PC-3 (cell line): ENCODE measurements around the gene CFAP299. TPM values are rescaled to one million over a fixed set of nuclear protein-coding genes. Genes with fewer than 3 reads are reported as not detected.
"Not testable (repeated sequence)": the region's sequence is repeated elsewhere in the genome, so short reads cannot be mapped to it uniquely, and the experiment has no call there.

Source experiments
- ATAC-seq: fragments of 200-7000 bp; cut with Tn5 transposase; 2 replicates; pipeline ENCODE4 v1.9.1; 2020; ENCODE audit warnings: mild to moderate bottlenecking, moderate library complexity
- BruUV-seq: library from RNA; stranded (reverse); fragments of 400-500 nt; replicated peaks from 2 replicates; lab custom pipeline; 2021; lab: Mats Ljungman, UMichigan
- CTCF ChIA-PET: fragments of 300-600 bp; sonication (Branson Sonifier 250); formaldehyde crosslinking; loops from one replicate; lab custom pipeline; 2022; ENCODE audit warnings: antibody characterized with exemption; lab: Charles Lee
- POLR2A ChIA-PET: fragments of 300-600 bp; sonication (Branson Sonifier 250); formaldehyde crosslinking; loops from one replicate; lab custom pipeline; 2022; ENCODE audit warnings: antibody characterized with exemption; ENCODE audit not compliant: unreplicated experiment; lab: Charles Lee
- DNase-seq: peaks from one replicate; pipeline ENCODE4 v3.0.0-alpha.2; 2015
- H2AFZ ChIP-seq: fragments of 300-600 bp; sonication (generic); 2 replicates; pipeline ENCODE4 v1.6.0; 2016; ENCODE audit warnings: antibody characterized with exemption, low read length
- H3F3A ChIP-seq: fragments of 300-600 bp; sonication (generic); one replicate; pipeline ENCODE4 v1.6.0; 2017; ENCODE audit warnings: antibody characterized with exemption, low read length, control low read depth, mild to moderate bottlenecking; ENCODE audit not compliant: unreplicated experiment
- H3K27ac ChIP-seq: fragments of 300-600 bp; sonication (generic); 2 replicates; pipeline ENCODE4 v1.5.1; 2016; ENCODE audit warnings: mild to moderate bottlenecking, low read length
- H3K27me3 ChIP-seq: fragments of 300-600 bp; sonication (generic); 2 replicates; pipeline ENCODE4 v1.6.1; 2016; ENCODE audit warnings: low read length, mixed read lengths
- H3K36me3 ChIP-seq: fragments of 300-600 bp; sonication (generic); 2 replicates; pipeline ENCODE4 v1.6.1; 2016; ENCODE audit warnings: low read depth, mixed run types, low read length, mixed read lengths
- H3K4me1 ChIP-seq: fragments of 300-600 bp; sonication (generic); 2 replicates; pipeline ENCODE4 v1.5.1; 2016; ENCODE audit warnings: low read length; ENCODE audit not compliant: insufficient read depth
- H3K4me2 ChIP-seq: fragments of 300-600 bp; sonication (generic); 2 replicates; pipeline ENCODE4 v1.6.0; 2016; ENCODE audit warnings: low read length
- H3K4me3 ChIP-seq: fragments of 300-600 bp; sonication (generic); 2 replicates; pipeline ENCODE4 v1.5.1; 2016; ENCODE audit warnings: mild to moderate bottlenecking, low read length, mixed read lengths
- H3K79me2 ChIP-seq: fragments of 300-600 bp; sonication (generic); 2 replicates; pipeline ENCODE4 v1.6.1; 2017; ENCODE audit warnings: low read length, mixed read lengths
- H3K9ac ChIP-seq: fragments of 300-600 bp; sonication (generic); 2 replicates; pipeline ENCODE4 v1.6.0; 2016; ENCODE audit warnings: mild to moderate bottlenecking, low read length
- H3K9me2 ChIP-seq: fragments of 300-600 bp; sonication (generic); replicated peaks from 2 replicates; pipeline ENCODE4 v1.6.1; 2016; ENCODE audit warnings: mixed run types, low read length, mixed read lengths
- H3K9me3 ChIP-seq: fragments of 300-600 bp; sonication (generic); 2 replicates; pipeline ENCODE4 v1.6.1; 2016; ENCODE audit warnings: low read length, mixed read lengths
- H4K20me1 ChIP-seq: fragments of 300-600 bp; sonication (generic); 2 replicates; pipeline ENCODE4 v1.6.1; 2016; ENCODE audit warnings: low read length, mixed read lengths
- CTCF ChIP-seq: fragments of 300-600 bp; sonication (generic); conservative IDR thresholded peaks from 2 replicates; pipeline ENCODE4 v1.5.1; 2017; ENCODE audit warnings: antibody characterized with exemption, low read depth, mild to moderate bottlenecking, low read length
- EZH2 ChIP-seq: fragments of 300-600 bp; sonication (generic); IDR thresholded peaks from one replicate; pipeline ENCODE4 v1.6.1; 2017; ENCODE audit warnings: antibody characterized with exemption, mild to moderate bottlenecking, low read length; ENCODE audit not compliant: unreplicated experiment
- EZH2phosphoT487 ChIP-seq: fragments of 300-600 bp; sonication (generic); IDR thresholded peaks from 2 replicates; pipeline ENCODE4 v1.6.1; 2018; ENCODE audit warnings: mild to moderate bottlenecking, antibody characterized with exemption, low read length, borderline replicate concordance
- intact Hi-C: fragments of 100-400 bp; cut with micrococcal nuclease; formaldehyde crosslinking; loops from 2 replicates; pipeline ENCODE4 v1.9.0; 2023
- total RNA-seq: library from RNA; depleted of rRNA; stranded (reverse); fragments of >200 nt; gene quantifications from 2 replicates; pipeline ENCODE4 v1.2.3, GENCODE V29; 2014

CFAP299 gene
- total RNA-seq, 1 experiment from 2014 or later: not detected

- Histone ChIP-seq H3K79me2 (no peaks in the 10 kb centered on the region), H3K27ac (no peak overlapping the region), H3K4me1 (peaks cover 28% of the 10 kb centered on the region), H4K20me1 (no peaks in the 10 kb centered on the region), H3F3A (no peaks in the 10 kb centered on the region), H3K27me3 (no peaks in the 10 kb centered on the region), H3K4me3 (no peak overlapping the region), H3K4me2 (no peak overlapping the region), H3K9ac (no peak overlapping the region), H3K9me2 (no peaks in the 10 kb centered on the region), H2AFZ (no peak overlapping the region), H3K9me3 (no peaks in the 10 kb centered on the region), H3K36me3 (no peaks in the 10 kb centered on the region)
- ATAC-seq: no peak
- DNase-seq: no peak
- ChIA-PET POLR2A (no interaction called here), CTCF (no interaction called here)
- TF ChIP-seq EZH2 (no peak), EZH2phosphoT487 (no peak), CTCF (no peak)
- intact Hi-C loops: no loop called here
- no TSS peak for BruUV-seq
Measured at GRCh38 chr4:80438016-80438415, 102.5 kb downstream of the CFAP299 start.

DNA sequence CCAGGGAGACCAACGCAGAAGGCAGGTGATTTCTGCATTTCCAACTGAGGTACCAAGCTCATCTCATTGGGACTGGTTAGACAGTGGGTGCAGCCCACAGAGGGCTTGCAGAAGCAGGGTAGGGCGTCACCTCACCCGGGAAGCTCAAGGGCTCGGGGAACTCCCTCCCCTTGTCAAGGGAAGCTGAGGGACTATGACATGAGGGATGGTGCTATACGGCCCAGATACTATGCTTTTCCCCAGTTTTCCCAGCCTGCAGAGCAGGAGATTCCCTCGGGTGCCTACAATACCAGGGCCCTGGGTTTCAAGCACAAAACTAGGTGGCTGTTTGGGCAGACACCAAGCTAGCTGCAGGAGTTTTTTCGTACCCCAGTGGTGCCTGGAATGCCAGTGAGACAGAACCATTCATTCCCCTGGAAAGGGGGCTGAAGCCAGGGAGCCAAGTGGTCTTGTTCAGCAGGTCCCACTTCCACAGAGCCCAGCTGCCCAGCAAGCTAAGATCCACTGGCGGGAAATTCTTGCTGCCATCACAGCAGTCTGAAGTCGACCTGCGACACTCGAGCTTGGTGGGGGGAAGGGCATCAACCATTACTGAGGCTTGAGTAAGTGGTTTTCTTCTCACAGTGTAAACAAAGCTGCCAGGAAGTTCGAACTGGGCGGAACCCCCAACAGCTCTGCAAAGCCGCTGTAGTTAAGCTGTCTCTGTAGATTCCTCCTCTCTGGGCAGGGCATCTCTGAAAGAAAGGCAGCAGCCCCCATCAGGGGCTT, 103.9 kb downstream of the CFAP299 start:
- H3K27me3 ChIP-seq, H3K4me3 ChIP-seq, CTCF ChIA-PET, H4K20me1 ChIP-seq, H3K9ac ChIP-seq, H3K79me2 ChIP-seq, H3K36me3 ChIP-seq, H3K9me3 ChIP-seq, H3K27ac ChIP-seq, BruUV-seq, H3K9me2 ChIP-seq, H3F3A ChIP-seq, POLR2A ChIA-PET, intact Hi-C loops: not testable (repeated sequence)
- peak; percentile 94 for ATAC-seq
- peak; percentile 65 for DNase-seq
- H3K4me1 ChIP-seq: peaks cover 23% of the 10 kb centered on the region
- H3K4me2 ChIP-seq: peak overlapping the region; percentile 44; the same call in 1 of the 2 replicates
- peak overlapping the region; percentile 73 for H2AFZ ChIP-seq

GRCh38 chr4:80446248-80446647, 110.7 kb downstream of the CFAP299 start:
- H4K20me1 ChIP-seq: no peaks in the 10 kb centered on the region
- H3K27ac ChIP-seq: peak overlapping the region; percentile 62
- H3K79me2 ChIP-seq: no peaks in the 10 kb centered on the region
- ATAC-seq (no peak), DNase-seq (no peak)
- H3K9me2 ChIP-seq: no peaks in the 10 kb centered on the region
- BruUV-seq: no TSS peak
- ChIA-PET POLR2A (no interaction called here), CTCF (no interaction called here)
- no peaks in the 10 kb centered on the region for H3K9me3 ChIP-seq
- H3K9ac ChIP-seq: no peak overlapping the region; the same call in 1 of the 2 replicates
- H3K27me3 ChIP-seq: no peaks in the 10 kb centered on the region
- TF ChIP-seq EZH2phosphoT487 (no peak), EZH2 (no peak), CTCF (no peak)
- peaks cover 22% of the 10 kb centered on the region for H3K4me1 ChIP-seq
- intact Hi-C loops: no loop called here
- H3F3A ChIP-seq: no peaks in the 10 kb centered on the region
- H3K36me3 ChIP-seq: no peaks in the 10 kb centered on the region
- H3K4me3 ChIP-seq: no peak overlapping the region
- H2AFZ ChIP-seq: no peak overlapping the region
- H3K4me2 ChIP-seq: peak overlapping the region; percentile 11; the same call in 1 of the 2 replicates
